Natural killer cell treated with Interleukin-12 subunit alpha and Interleukin-12 subunit beta and Interleukin-15 and Interleukin-18, amount 100 ng/mL, for 72 hours (primary cell): ENCODE data around the gene IL17RE. TPM values are rescaled to one million over a fixed set of nuclear protein-coding genes. Genes with fewer than 3 reads are reported as not detected.

ENCODE experiments used
- ATAC-seq, 2 donors: fragments of 150-1000 bp; cut with Tn5 transposase in 1 of 2; sonication (Bioruptor Pico), chemical (Tn5 transposase) in 1 of 2; 2 replicates each; pipeline ENCODE4 v1.10.0; 2021
- DNase-seq: peaks from one replicate; pipeline ENCODE4 v3.0.0; 2022; ENCODE audit warnings: low spot score
- H3K27ac Mint-ChIP-seq, 2 donors: 1 replicate in 1 of 2; 2 replicates in 1 of 2; pipeline ENCODE4 v1.8.0; 2022; ENCODE audit warnings: mixed read lengths in 2 of 2, mild to moderate bottlenecking in 1 of 2, moderate library complexity in 1 of 2
- H3K27me3 Mint-ChIP-seq, 2 donors: 1 replicate in 1 of 2; 2 replicates in 1 of 2; pipeline ENCODE4 v1.8.0; 2022; ENCODE audit warnings: mixed read lengths in 2 of 2
- H3K36me3 Mint-ChIP-seq: one replicate; pipeline ENCODE4 v1.8.0; 2022; ENCODE audit warnings: mixed read lengths
- H3K4me1 Mint-ChIP-seq, 2 donors: 1 replicate in 1 of 2; 2 replicates in 1 of 2; pipeline ENCODE4 v1.8.0; 2022; ENCODE audit warnings: low read depth in 2 of 2, mixed read lengths in 2 of 2, mild to moderate bottlenecking in 1 of 2
- H3K4me3 Mint-ChIP-seq: one replicate; pipeline ENCODE4 v1.8.0; 2022; ENCODE audit warnings: mixed read lengths
- H3K9me3 Mint-ChIP-seq: 2 replicates; pipeline ENCODE4 v1.8.0; 2022; ENCODE audit warnings: mixed read lengths
- total RNA-seq, 2 donors: library from RNA; stranded (reverse); gene quantifications; one replicate each; pipeline ENCODE4 v1.2.3, GENCODE V29; 2022

IL17RE gene
- total RNA-seq, 2 donors from 2014 or later: 0.48 to 1.9 TPM

GRCh38 chr3:9940746-9941145, 38.1 kb downstream of the IL17RE start:
- peaks cover 4% of the 10 kb centered on the region for H3K36me3 Mint-ChIP-seq
- DNase-seq (no peak), ATAC-seq (no peak)
- H3K4me3 Mint-ChIP-seq: no peak overlapping the region
- H3K27ac Mint-ChIP-seq: no peak overlapping the region
- H3K9me3 Mint-ChIP-seq: no peaks in the 10 kb centered on the region
- no peaks in the 10 kb centered on the region for H3K27me3 Mint-ChIP-seq
- H3K4me1 Mint-ChIP-seq: peaks cover 4 to 11% of the 10 kb centered on the region in 2 donors

DNA sequence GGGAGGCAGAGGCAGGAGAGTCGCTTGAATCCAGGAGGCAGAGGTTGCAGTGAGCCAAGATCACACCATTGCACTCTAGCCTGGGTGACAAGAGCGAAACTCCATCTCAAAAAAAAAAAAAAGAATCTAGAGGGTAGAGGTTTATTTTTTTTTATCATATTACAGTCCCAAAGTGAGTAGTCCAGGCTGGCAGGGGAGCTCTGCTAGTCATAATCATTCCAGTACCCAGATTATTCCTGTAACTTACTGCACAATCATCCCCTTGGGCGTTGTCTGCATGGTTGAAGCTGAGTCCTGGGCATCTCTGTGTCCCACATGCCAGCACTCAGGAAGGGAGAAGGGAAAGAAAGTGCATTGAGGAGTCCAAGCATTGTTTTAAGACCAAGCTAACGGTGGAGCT, 39.5 kb downstream of the IL17RE start:
- peaks cover 0 to 7% of the 10 kb centered on the region in 2 donors for H3K4me1 Mint-ChIP-seq

GRCh38 chr3:9942934-9943690, 40.5 kb downstream of the IL17RE start:
- ATAC-seq: no peak
- H3K27me3 Mint-ChIP-seq: no peaks in the 10 kb centered on the region
- H3K36me3 Mint-ChIP-seq: no peaks in the 10 kb centered on the region
- peaks cover 0 to 3% of the 10 kb centered on the region in 2 donors for H3K4me1 Mint-ChIP-seq
- H3K9me3 Mint-ChIP-seq: no peaks in the 10 kb centered on the region
- no peak for DNase-seq
- H3K27ac Mint-ChIP-seq: peak overlapping the region in 1 of 2 donors; percentile 13
- no peak overlapping the region for H3K4me3 Mint-ChIP-seq

More for the DNA sequence above, 39.5 kb downstream of the IL17RE start:
- no peaks in the 10 kb centered on the region for H3K9me3 Mint-ChIP-seq
- H3K4me3 Mint-ChIP-seq: no peak overlapping the region
- ATAC-seq: no peak
- DNase-seq: no peak
- no peaks in the 10 kb centered on the region for H3K36me3 Mint-ChIP-seq
- H3K27ac Mint-ChIP-seq: no peak overlapping the region
- H3K27me3 Mint-ChIP-seq: no peaks in the 10 kb centered on the region

GRCh38 chr3:9944271-9944670, 41.6 kb downstream of the IL17RE start:
- Mint-ChIP-seq H3K27ac (peak overlapping the region in 1 of 2 donors; percentile 53), H3K27me3 (no peaks in the 10 kb centered on the region), H3K36me3 (no peaks in the 10 kb centered on the region), H3K9me3 (no peaks in the 10 kb centered on the region), H3K4me3 (no peak overlapping the region), H3K4me1 (peaks cover 0 to 3% of the 10 kb centered on the region in 2 donors)
- ATAC-seq: no peak
- DNase-seq: no peak

GRCh38 chr3:9945358-9945757, 42.7 kb downstream of the IL17RE start:
- Mint-ChIP-seq H3K4me3 (peak overlapping the region; percentile 34), H3K27ac (no peak overlapping the region), H3K9me3 (no peaks in the 10 kb centered on the region), H3K27me3 (no peaks in the 10 kb centered on the region), H3K4me1 (peaks cover 0 to 6% of the 10 kb centered on the region in 2 donors), H3K36me3 (no peaks in the 10 kb centered on the region)
- DNase-seq: no peak
- ATAC-seq: no peak

DNA sequence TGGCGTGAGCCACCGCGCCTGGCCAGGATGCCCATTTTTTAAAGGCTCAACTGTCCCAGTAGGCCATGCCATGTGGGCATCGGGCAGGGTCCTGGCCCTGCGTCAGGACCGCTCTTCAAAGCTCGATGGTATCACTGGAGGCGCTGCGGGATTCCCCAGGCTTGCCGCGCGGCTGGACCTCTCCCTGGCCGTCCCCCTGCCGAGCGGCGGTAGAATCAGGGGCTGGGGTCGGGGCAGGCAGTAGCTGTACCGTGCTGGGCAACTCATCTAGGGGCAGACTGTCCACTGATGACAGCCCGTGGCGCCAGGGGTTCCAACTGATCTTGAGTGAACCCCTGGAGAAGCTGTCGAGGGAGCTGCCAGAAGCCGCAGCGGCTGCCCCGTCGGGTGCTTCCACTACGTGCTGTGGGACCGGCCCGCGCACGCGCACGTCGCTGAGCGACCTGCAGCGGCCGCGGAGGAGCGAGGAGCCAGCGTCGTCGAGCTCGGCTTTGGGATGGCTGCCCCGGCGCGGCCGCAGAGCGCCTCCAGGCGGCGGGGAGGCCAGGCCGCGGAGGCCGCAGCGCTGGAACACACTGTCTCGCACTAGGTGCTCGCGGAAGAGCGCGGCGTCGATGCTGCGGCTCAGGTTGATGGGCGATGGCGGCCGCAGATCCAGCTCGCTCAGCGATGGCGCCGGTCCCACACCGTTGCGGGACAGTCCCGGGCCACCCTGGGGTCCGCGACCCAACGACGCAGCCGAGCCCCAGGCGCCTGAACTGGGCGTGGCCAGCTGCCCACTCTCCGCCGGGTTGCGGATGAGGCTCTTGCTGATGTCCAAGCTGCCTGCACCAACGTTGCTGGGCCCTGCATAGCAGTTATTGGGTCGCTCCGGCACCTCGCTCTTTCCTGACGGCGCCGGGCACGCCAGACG, 43.7 kb downstream of the IL17RE start:
- peak; percentile 92 to 95 for ATAC-seq
- Mint-ChIP-seq H3K4me1 (peaks cover 6 to 13% of the 10 kb centered on the region in 2 donors), H3K9me3 (no peaks in the 10 kb centered on the region), H3K4me3 (peak overlapping the region; percentile 80), H3K36me3 (no peaks in the 10 kb centered on the region), H3K27ac (peak overlapping the region; percentile 71 to 85), H3K27me3 (no peaks in the 10 kb centered on the region)
- peak; percentile 93 for DNase-seq

DNA sequence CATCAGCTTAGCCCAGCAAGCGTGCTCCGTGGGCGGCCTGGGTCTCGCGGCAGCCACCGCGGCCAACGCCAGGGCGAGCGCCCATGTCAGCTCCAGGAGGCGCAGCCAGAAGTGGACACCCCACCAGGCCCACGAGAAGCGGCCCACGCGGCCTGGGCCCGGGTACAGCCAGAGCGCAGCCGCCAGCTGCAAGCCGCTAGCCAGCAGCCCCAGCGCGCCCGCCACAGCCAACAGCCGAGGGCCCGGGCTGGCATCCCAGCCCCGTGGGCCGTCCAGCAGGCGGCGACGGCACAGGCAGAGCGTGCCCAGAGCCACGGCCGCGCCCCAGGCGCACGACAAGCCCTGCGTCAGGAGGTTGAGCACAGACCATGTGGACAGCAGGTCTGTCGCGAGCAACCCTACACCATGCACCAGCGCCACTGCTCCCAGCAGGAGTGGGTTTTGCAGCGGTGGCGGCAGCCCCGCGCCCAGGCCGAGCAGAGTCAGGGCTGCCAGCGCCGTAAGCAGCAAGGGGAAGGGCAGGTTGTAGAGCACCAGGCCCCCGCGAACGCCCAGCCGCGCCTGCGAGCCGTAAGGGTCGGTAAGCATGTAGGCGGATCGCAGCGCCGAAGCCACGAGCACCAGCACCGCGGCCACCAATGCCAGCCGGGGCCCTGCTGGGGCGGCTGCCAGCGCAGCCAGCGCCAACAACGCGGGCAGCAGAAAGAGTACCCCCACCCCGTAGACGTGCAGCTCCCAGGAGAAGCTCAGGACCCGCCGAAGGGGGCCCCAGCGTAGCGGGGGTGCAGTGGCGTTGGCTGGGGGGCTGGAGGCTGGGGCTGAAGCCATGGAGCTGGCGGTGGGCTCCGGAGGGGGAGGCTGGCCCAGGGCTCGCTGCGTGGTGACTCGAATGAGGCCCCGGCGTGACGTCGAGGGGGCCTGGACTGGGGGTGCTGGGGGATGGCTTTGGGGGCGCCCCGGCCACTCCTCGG, 44.7 kb downstream of the IL17RE start:
- Mint-ChIP-seq H3K4me3 (no peak overlapping the region), H3K27me3 (no peaks in the 10 kb centered on the region), H3K4me1 (peaks cover 9 to 19% of the 10 kb centered on the region in 2 donors), H3K27ac (no peak overlapping the region), H3K9me3 (no peaks in the 10 kb centered on the region), H3K36me3 (no peaks in the 10 kb centered on the region)
- no peak for ATAC-seq
- DNase-seq: no peak

DNA sequence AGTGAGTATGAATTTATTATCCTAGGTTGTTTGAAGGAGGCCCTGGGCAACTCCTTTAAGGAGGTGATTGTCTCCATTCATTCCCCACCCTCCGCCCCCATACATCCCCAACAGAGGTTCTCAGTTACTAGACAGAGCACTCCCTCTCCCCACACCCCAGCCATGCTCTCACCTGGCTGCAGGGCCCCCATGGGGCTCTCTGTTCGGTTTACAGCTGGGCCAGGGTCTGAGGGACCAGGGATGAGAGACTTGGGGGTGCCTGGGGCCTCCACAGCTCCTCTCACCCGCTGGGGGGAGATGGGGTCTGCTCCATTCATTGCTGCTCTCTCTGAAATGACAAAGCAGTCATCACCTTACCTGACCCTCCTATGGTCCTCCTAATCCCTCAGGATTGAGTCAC, 45.9 kb downstream of the IL17RE start:
- DNase-seq: no peak
- H3K4me3 Mint-ChIP-seq: no peak overlapping the region
- no peaks in the 10 kb centered on the region for H3K9me3 Mint-ChIP-seq
- H3K4me1 Mint-ChIP-seq: peaks cover 15 to 24% of the 10 kb centered on the region in 2 donors
- H3K36me3 Mint-ChIP-seq: no peaks in the 10 kb centered on the region
- ATAC-seq: no peak
- H3K27ac Mint-ChIP-seq: no peak overlapping the region
- H3K27me3 Mint-ChIP-seq: no peaks in the 10 kb centered on the region

GRCh38 chr3:9949115-9949514, 46.5 kb downstream of the IL17RE start:
- DNase-seq (no peak), ATAC-seq (no peak)
- no peak overlapping the region for H3K27ac Mint-ChIP-seq
- no peak overlapping the region for H3K4me3 Mint-ChIP-seq
- no peaks in the 10 kb centered on the region for H3K9me3 Mint-ChIP-seq
- H3K36me3 Mint-ChIP-seq: no peaks in the 10 kb centered on the region
- no peaks in the 10 kb centered on the region for H3K27me3 Mint-ChIP-seq
- H3K4me1 Mint-ChIP-seq: peaks cover 15 to 24% of the 10 kb centered on the region in 2 donors

DNA sequence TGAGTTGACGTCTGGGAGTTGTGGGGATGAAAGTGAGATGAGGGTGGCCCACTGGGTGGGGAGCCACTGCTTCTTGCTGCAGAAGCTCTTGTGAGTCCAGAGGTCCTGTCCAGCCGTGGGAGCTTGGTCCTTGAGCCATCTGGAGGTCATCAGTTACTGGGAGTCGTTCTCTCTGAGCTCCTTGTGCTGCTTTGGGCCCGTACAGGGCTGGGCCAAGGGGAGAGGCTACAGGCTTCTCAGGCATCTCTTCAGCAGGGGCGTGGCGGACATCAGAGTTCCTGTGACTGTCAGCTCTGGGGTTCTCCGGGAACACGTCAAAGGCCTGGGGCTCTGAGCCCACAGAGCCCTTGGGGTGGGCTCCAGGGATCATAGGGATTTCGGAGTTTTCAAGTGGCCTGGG, 47.0 kb downstream of the IL17RE start:
- Mint-ChIP-seq H3K4me1 (peaks cover 15 to 24% of the 10 kb centered on the region in 2 donors), H3K36me3 (no peaks in the 10 kb centered on the region), H3K4me3 (no peak overlapping the region), H3K27me3 (no peaks in the 10 kb centered on the region), H3K9me3 (no peaks in the 10 kb centered on the region), H3K27ac (no peak overlapping the region)
- no peak for ATAC-seq
- DNase-seq: no peak

- peaks cover 15 to 23% of the 10 kb centered on the region in 2 donors for H3K4me1 Mint-ChIP-seq
- ATAC-seq: no peak
- H3K27ac Mint-ChIP-seq: peak overlapping the region; percentile 62 to 74
- H3K9me3 Mint-ChIP-seq: no peaks in the 10 kb centered on the region
- no peak for DNase-seq
- no peaks in the 10 kb centered on the region for H3K27me3 Mint-ChIP-seq
- H3K36me3 Mint-ChIP-seq: no peaks in the 10 kb centered on the region
- H3K4me3 Mint-ChIP-seq: peak overlapping the region; percentile 83
These were observed 48.5 kb downstream of the IL17RE start for GRCh38 chr3:9951126-9951525.

DNA sequence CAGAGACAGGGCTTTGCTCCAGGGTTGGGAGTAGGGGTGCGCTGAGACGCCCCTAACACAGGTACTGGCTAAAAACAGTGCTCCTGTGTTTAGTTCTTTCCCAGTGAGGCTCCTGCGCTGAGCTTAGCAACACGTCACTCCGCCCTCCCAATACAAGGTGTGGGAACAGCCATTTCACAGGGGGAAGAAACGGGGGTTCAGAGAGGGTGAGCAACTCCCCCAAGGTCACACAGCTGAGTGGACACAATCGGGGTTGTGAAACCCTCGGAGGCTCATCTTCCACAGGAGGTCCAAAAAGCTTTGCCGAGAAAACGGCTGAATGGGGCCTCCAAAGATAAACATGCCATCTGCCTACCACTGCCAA, 48.9 kb downstream of the IL17RE start:
- H3K4me3 Mint-ChIP-seq: peak overlapping the region; percentile 83
- no peaks in the 10 kb centered on the region for H3K27me3 Mint-ChIP-seq
- peak overlapping the region; percentile 62 to 74 for H3K27ac Mint-ChIP-seq
- no peak for DNase-seq
- H3K9me3 Mint-ChIP-seq: no peaks in the 10 kb centered on the region
- H3K36me3 Mint-ChIP-seq: no peaks in the 10 kb centered on the region
- peaks cover 15 to 21% of the 10 kb centered on the region in 2 donors for H3K4me1 Mint-ChIP-seq
- peak in 1 of 2 donors; percentile 12 for ATAC-seq
